H1 (cell line): ENCODE results near the gene MMP28. TPM values are rescaled to one million over a fixed set of nuclear protein-coding genes. Genes with fewer than 3 reads are reported as not detected.

ENCODE experiments used
- ATF3 ChIP-seq: IDR thresholded peaks from 2 replicates; pipeline ENCODE4 v1.6.1; 2011; ENCODE audit warnings: low read depth, mild to moderate bottlenecking, low read length; ENCODE audit not compliant: insufficient read depth
- polyA plus RNA-seq, 7 experiments: library from polyadenylated mRNA; depleted of rRNA in 3 of 7; stranded (reverse) in 5 of 7; unstranded in 2 of 7; fragments of >200 nt in 5 of 7; fragments of 200-250 nt in 2 of 7; gene quantifications; 1 replicate in 5 of 7; 2 replicates in 1 of 7; 4 replicates in 1 of 7; pipeline versions ENCODE4 v1.2.1 to v1.2.3, GENCODE V29; 2011 to 2013; ENCODE audit warnings: missing spikeins in 2 of 7, mixed read lengths in 2 of 7
- total RNA-seq: library from RNA; stranded (reverse); fragmentation: NEBNext Ultra II Directional; extraction: Animal tissue kit (Norgen Biotek cat#: 25700); gene quantifications from 2 replicates; pipeline ENCODE4 v1.2.1, GENCODE V29; 2021

MMP28 gene
- total and polyA plus RNA-seq, 2 of the 8 experiments (the other 6 are each of a cell fraction or from before 2014, with no cell fraction given) = not detected

DNA sequence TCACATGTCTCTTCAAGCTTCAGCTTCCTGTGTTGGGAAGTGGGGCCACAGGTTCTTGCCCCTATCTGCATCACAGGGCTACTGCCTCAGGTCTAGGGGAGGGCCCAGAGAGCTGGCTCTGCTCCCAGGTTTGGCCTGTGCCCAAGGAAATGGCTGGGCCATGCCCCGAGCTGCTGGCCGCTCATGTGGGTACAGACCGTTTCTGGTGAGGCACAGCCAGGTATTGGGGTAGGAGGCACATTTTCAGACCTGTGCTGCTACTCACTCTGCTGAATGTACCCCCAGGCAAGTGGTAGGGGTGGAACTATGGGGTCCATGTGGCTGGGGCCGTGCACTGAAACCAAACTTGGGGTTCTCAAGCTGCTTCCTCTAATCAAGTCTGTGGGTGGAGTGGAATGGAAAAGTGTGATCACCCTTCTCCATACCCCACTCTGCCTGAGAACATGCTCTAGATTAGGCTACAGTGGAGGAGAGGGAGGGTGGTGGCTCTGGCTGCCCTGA, 47.0 kb downstream of the MMP28 start (continued):
- TF ChIP-seq ATF3 = no peak
